NCI-H1105 (cell line): Measurements from ENCODE around the gene POR.

Experiments
- DNase-seq: peaks from one replicate; lab custom pipeline; 2025; lab: John Stamatoyannopoulos, UW

Gene POR

GRCh38 chr7:75979759-75980429 lies 64.9 kb downstream of the POR start:
- DNase-seq = no peak

GRCh38 chr7:75980430-75981202 lies 65.7 kb downstream of the POR start:
- no peak for DNase-seq

GRCh38 chr7:75981203-75981452 lies 66.2 kb downstream of the POR start:
- DNase-seq = no peak

GRCh38 chr7:75981453-75982305 lies 66.7 kb downstream of the POR start:
- no peak for DNase-seq

- DNase-seq = no peak
Observed at GRCh38 chr7:75982306-75983064, 67.5 kb downstream of the POR start.

GRCh38 chr7:75983471-75984129 lies 68.6 kb downstream of the POR start:
- DNase-seq = no peak

GRCh38 chr7:75984130-75985008 lies 69.4 kb downstream of the POR start:
- DNase-seq = no peak

GRCh38 chr7:75985009-75985517 lies 70.1 kb downstream of the POR start:
- DNase-seq = no peak

- no peak for DNase-seq
Observed at GRCh38 chr7:75985518-75986146, 70.7 kb downstream of the POR start.

- no peak for DNase-seq
Observed at GRCh38 chr7:75986147-75986781, 71.3 kb downstream of the POR start.

- DNase-seq = no peak
Observed at GRCh38 chr7:75987026-75987804, 72.3 kb downstream of the POR start.

- no peak for DNase-seq
Observed at GRCh38 chr7:75987805-75988567, 73.0 kb downstream of the POR start.

- no peak for DNase-seq
Observed at GRCh38 chr7:75988568-75989499, 73.9 kb downstream of the POR start.

GRCh38 chr7:75989500-75990388 lies 74.8 kb downstream of the POR start:
- DNase-seq = no peak

- DNase-seq = no peak
Observed at GRCh38 chr7:75991531-75992082, 76.7 kb downstream of the POR start.
